Omental fat pad (tissue), 4 donors: ENCODE measurements around the gene GHRH. TPM values are rescaled to one million over a fixed set of nuclear protein-coding genes. Genes with fewer than 3 reads are reported as not detected.

Experiments used
- ATAC-seq: fragments of 150-250 bp; one replicate; pipeline ENCODE4 v1.9.1; 2016; ENCODE audit warnings: mild to moderate bottlenecking, moderate library complexity; ENCODE audit not compliant: low FRiP score
- DNase-seq: peaks from one replicate; pipeline ENCODE4 v3.0.0-alpha.2; 2019; ENCODE audit warnings: low spot score
- CTCF ChIP-seq, 3 donors: fragments of 450-650 bp; IDR thresholded peaks; one replicate each; pipeline ENCODE4 v1.5.1; 2016 to 2017; ENCODE audit warnings: antibody characterized with exemption in 3 of 3, mild to moderate bottlenecking in 3 of 3, moderate library complexity in 2 of 3
- total RNA-seq, 4 donors: library from RNA; depleted of rRNA; stranded (reverse); fragments of >200 nt; gene quantifications; one replicate each; pipeline ENCODE4 v1.1.0, GENCODE V29; 2016

The GHRH gene
- total RNA-seq, 4 donors from 2014 or later: not detected

- DNase-seq (no peak), ATAC-seq (no peak)
- TF ChIP-seq CTCF (IDR thresholded peaks at IDR 0.05): no peak
Measured at GRCh38 chr20:37242503-37242902, 19.1 kb downstream of the GHRH start.

GRCh38 chr20:37240337-37241067, 21.1 kb downstream of the GHRH start:
- ATAC-seq: no peak
- no peak for DNase-seq
- TF ChIP-seq CTCF (IDR thresholded peaks at IDR 0.05): no peak

- ATAC-seq (no peak), DNase-seq (no peak)
- no peak for TF ChIP-seq CTCF (IDR thresholded peaks at IDR 0.05)
Measured at GRCh38 chr20:37238935-37239451, 22.6 kb downstream of the GHRH start.

- no peak for ATAC-seq
Measured at GRCh38 chr20:37238426-37238825, 23.2 kb downstream of the GHRH start.

GRCh38 chr20:37237656-37238055, 24.0 kb downstream of the GHRH start:
- DNase-seq (no peak), ATAC-seq (no peak)
- no peak for TF ChIP-seq CTCF (IDR thresholded peaks at IDR 0.05)

More at GRCh38 chr20:37238426-37238825, 23.2 kb downstream of the GHRH start:
- TF ChIP-seq CTCF (IDR thresholded peaks at IDR 0.05): no peak
- DNase-seq: no peak

GRCh38 chr20:37236462-37236861, 25.2 kb downstream of the GHRH start:
- ATAC-seq (no peak), DNase-seq (no peak)
- no peak for TF ChIP-seq CTCF (IDR thresholded peaks at IDR 0.05)

- no peak for DNase-seq
- no peak for ATAC-seq
- TF ChIP-seq CTCF (IDR thresholded peaks at IDR 0.05): no peak
Measured at GRCh38 chr20:37235065-37235464, 26.5 kb downstream of the GHRH start.
